ENCODE data around the gene SEZ6.

SEZ6 gene

DNA sequence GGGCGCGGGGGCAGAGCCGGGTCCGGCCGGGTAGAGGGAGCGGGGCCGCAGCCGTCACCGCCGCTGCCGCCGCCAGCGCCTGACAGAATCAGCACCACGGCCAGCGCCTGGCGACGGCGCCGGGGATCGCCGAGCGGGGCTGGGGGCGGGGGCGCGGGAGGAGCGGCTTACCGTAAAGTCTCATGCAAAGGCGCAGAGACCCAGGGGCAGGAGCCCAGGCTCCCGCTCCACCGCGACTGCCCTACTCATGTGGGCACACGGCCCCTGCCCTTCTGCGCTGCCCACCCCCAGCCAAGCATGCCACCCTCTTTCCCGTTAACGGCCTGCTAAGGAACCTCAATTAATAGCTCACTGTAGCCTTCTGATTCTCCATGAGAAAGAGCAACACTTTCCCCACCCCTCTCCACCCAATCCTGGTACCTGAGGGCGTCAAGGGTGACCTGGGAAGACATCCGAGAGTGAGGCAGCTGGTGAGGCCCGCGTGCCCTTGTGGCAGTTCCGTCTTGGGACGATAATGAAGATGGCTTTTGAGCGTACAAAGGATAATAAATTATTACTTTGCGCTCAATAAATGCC lies at the start of gene SEZ6:
Gene SEZ6, minus strand, starts transcription at position 98 of the 576 bp plus-strand sequence. CDS start 164 bp downstream, outside the sequence.
- no peak within 1 kb of the TSS for H3K4me3 Mint-ChIP-seq
- DNase-seq (ENCODE audit: low spot score in 2 of 2) = peak; percentile 58 to 78
- H3K4me1 Mint-ChIP-seq = no peaks in the 10 kb centered on the region
- no peaks in the 10 kb centered on the region for H3K36me3 Mint-ChIP-seq
- no peak within 1 kb of the TSS for H3K27ac Mint-ChIP-seq
- peak; percentile 62 for ATAC-seq
- H3K9me3 Mint-ChIP-seq = no peaks in the 10 kb centered on the region

DNA sequence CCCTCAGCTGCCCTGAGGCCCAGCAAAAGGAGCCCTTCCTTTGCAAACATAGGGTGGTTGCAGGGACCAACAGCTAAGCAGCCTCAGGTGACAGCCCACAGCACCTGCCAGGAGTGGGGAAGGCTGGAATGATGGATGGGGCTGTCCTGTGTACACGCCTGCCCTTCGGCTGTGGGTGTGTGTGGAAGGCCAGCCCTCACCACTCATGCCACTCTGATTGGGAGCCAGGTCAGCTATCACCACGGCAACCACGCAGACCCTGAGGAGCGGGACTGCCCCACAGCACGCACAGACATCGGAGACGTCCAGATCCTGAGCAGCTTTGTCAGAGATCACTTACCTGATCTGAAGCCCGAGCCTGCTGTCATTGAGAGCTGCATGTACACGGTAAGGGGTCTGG lies 49.0 kb upstream of the SEZ6 start:
- Mint-ChIP-seq H3K4me1 (peaks cover under 1% of the 10 kb centered on the region), H3K27ac (no peak overlapping the region), H3K9me3 (no peaks in the 10 kb centered on the region)

GRCh38 chr17:29051731-29052130 lies 45.9 kb upstream of the SEZ6 start:
- H3K4me1 Mint-ChIP-seq = peaks cover 9% of the 10 kb centered on the region
- ATAC-seq = no peak
- peak overlapping the region; percentile 60 for H3K27ac Mint-ChIP-seq
- H3K9me3 Mint-ChIP-seq = no peaks in the 10 kb centered on the region
- no peak overlapping the region for H3K4me3 Mint-ChIP-seq
- H3K36me3 Mint-ChIP-seq = no peaks in the 10 kb centered on the region
- DNase-seq (ENCODE audit: low spot score in 2 of 2) = no peak

More for the DNA sequence above, 49.0 kb upstream of the SEZ6 start:
- DNase-seq (ENCODE audit: low spot score in 2 of 2) (no peak), ATAC-seq (no peak)
- Mint-ChIP-seq H3K36me3 (no peaks in the 10 kb centered on the region), H3K4me3 (no peak overlapping the region)

GRCh38 chr17:29051194-29051593 lies 45.4 kb upstream of the SEZ6 start:
- H3K4me3 Mint-ChIP-seq = no peak overlapping the region
- H3K27ac Mint-ChIP-seq = no peak overlapping the region
- no peak for DNase-seq (ENCODE audit: low spot score in 2 of 2)
- H3K36me3 Mint-ChIP-seq = no peaks in the 10 kb centered on the region
- ATAC-seq = no peak
- peaks cover 9% of the 10 kb centered on the region for H3K4me1 Mint-ChIP-seq
- H3K9me3 Mint-ChIP-seq = no peaks in the 10 kb centered on the region

DNA sequence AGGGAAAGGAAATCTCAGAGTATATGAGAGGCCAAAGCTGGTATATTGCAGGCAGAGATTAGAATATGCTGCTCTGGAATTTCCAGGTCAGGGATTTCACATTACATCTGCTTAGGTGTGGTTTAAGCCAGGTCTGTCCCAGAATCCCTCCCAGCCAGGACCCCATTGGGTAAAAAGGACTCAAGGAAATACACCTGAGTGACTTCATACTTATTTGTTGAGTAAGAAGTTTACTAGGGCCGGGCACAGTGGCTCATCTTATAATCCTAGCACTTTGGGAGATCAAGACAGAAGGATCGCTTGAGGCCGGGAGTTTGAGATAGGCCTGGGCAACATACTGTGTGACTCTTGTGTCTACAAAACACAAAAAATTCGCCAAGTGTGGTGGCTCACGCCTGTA lies 44.3 kb upstream of the SEZ6 start:
- Mint-ChIP-seq H3K4me1 (peaks cover 9% of the 10 kb centered on the region), H3K27ac (no peak overlapping the region), H3K4me3 (no peak overlapping the region), H3K9me3 (no peaks in the 10 kb centered on the region), H3K36me3 (no peaks in the 10 kb centered on the region)
- no peak for ATAC-seq
- no peak for DNase-seq (ENCODE audit: low spot score in 2 of 2)

DNA sequence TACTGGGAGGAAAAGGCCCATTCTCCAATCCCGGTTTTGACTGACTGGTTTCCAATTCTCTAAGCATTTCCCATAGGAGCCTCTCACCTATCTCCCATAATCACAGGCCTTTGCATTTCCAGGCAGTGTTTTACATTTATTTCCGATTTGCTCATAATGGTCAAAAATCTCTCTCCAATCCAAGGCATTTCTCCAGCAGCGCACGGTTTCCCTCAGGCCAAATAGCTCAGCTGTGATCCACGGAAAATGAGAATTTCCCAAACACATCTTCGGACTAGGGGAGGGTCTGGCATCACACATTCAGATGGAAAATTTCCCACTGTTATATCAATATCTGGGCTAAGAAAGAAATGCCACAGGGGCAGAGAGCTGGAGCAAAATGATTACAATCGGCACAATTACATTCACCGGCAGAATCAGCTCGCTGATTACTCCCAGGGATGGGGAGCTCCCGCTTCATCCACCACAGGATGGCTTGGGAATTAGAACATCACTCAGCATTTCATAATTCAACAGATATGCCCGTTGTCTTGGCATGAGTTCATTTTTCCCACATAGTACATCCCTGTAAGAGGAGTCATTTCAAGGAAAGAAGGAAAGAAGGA lies 43.8 kb upstream of the SEZ6 start:
- Mint-ChIP-seq H3K4me3 (no peak overlapping the region), H3K27ac (no peak overlapping the region), H3K36me3 (no peaks in the 10 kb centered on the region), H3K9me3 (no peaks in the 10 kb centered on the region), H3K4me1 (peaks cover 9% of the 10 kb centered on the region)
- DNase-seq (ENCODE audit: low spot score in 2 of 2) (no peak), ATAC-seq (no peak)

GRCh38 chr17:29048440-29049368 lies 42.9 kb upstream of the SEZ6 start:
- Mint-ChIP-seq H3K4me3 (no peak overlapping the region), H3K4me1 (peaks cover 9% of the 10 kb centered on the region), H3K27ac (no peak overlapping the region), H3K36me3 (no peaks in the 10 kb centered on the region), H3K9me3 (no peaks in the 10 kb centered on the region)
- no peak for DNase-seq (ENCODE audit: low spot score in 2 of 2)
- ATAC-seq = peak; percentile 46

- Mint-ChIP-seq H3K9me3 (no peaks in the 10 kb centered on the region), H3K4me3 (no peak overlapping the region), H3K27ac (no peak overlapping the region), H3K4me1 (peaks cover 17% of the 10 kb centered on the region), H3K36me3 (no peaks in the 10 kb centered on the region)
- no peak for ATAC-seq
- no peak for DNase-seq (ENCODE audit: low spot score in 2 of 2)
Observed at GRCh38 chr17:29046473-29046839, 40.6 kb upstream of the SEZ6 start.

- Mint-ChIP-seq H3K27ac (no peak overlapping the region), H3K4me1 (peaks cover 17% of the 10 kb centered on the region), H3K4me3 (no peak overlapping the region), H3K9me3 (no peaks in the 10 kb centered on the region), H3K36me3 (no peaks in the 10 kb centered on the region)
- DNase-seq (ENCODE audit: low spot score in 2 of 2) = no peak
- no peak for ATAC-seq
Observed at GRCh38 chr17:29045734-29046472, 40.1 kb upstream of the SEZ6 start.

DNA sequence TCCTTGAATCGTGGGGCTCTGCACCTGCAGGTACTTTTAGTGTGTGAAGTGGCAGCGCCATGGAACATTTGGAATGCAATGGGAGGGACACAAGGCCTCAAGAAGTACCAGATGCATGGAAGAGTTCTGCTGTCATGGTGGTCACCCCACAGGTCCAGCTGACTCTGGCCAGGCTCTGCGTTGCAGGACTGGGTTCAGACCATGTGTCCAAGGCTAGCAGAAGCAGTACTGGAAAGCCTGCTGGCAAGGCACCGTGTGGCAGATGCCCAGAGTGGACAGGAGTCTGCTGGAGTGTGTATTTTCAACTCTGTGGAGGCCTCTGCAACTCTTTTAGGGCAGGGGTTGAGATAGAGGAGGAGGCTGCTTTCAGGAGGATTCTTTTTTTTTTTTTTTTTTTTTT lies 39.2 kb upstream of the SEZ6 start:
- Mint-ChIP-seq H3K4me1 (peaks cover 17% of the 10 kb centered on the region), H3K4me3 (no peak overlapping the region), H3K27ac (no peak overlapping the region), H3K9me3 (no peaks in the 10 kb centered on the region), H3K36me3 (no peaks in the 10 kb centered on the region)
- no peak for DNase-seq (ENCODE audit: low spot score in 2 of 2)
- ATAC-seq = no peak

GRCh38 chr17:29043539-29044145 lies 37.8 kb upstream of the SEZ6 start:
- Mint-ChIP-seq H3K36me3 (no peaks in the 10 kb centered on the region), H3K27ac (no peak overlapping the region), H3K4me3 (no peak overlapping the region), H3K9me3 (no peaks in the 10 kb centered on the region), H3K4me1 (peaks cover 16% of the 10 kb centered on the region)
- ATAC-seq (no peak), DNase-seq (ENCODE audit: low spot score in 2 of 2) (no peak)

GRCh38 chr17:29042679-29043538 lies 37.1 kb upstream of the SEZ6 start, which contains the start of gene PIPOX:
TSS of gene PIPOX (plus strand) at chr17:29043141. CDS start at chr17:29043226, 85 bp downstream.
- DNase-seq (ENCODE audit: low spot score in 2 of 2) = no peak
- ATAC-seq = no peak
- H3K36me3 Mint-ChIP-seq = no peaks in the 10 kb centered on the region
- peaks cover 8% of the 10 kb centered on the region for H3K4me1 Mint-ChIP-seq
- no peaks in the 10 kb centered on the region for H3K9me3 Mint-ChIP-seq
- no peak within 1 kb of the TSS for H3K4me3 Mint-ChIP-seq
- H3K27ac Mint-ChIP-seq = no peak within 1 kb of the TSS

DNA sequence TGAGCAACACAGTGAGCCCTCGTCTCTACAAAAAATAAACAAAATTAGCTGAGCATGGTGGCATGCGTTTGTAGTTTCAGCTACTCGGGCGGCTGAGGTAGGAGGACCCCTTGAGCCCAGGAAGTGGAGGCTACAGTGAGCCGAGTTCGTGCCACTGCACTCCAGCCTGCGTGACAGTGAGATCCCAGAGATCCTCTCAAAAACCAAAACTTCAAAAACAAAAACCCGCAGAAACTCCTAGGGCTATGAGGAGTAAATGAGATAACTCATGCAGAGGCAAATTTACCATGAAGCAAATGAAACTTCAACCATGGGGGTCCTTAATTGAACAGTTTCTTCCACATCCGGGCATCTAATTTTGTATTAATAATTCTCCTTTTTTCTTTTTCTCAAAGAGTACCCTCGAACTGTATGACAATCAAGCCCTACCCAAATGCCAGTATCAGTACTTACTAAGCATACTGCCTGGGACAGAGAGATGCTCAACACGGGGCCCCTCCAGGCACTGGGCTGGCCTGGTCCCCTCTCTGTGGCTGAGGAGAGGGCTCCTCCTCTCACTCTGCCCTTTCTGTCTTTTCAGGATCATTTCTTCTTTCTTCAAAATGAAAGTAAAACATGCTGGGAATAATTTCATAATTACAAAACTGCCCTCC lies 36.3 kb upstream of the SEZ6 start:
- Mint-ChIP-seq H3K36me3 (no peaks in the 10 kb centered on the region), H3K4me1 (peaks cover 8% of the 10 kb centered on the region), H3K27ac (no peak overlapping the region), H3K4me3 (no peak overlapping the region), H3K9me3 (no peaks in the 10 kb centered on the region)
- no peak for ATAC-seq
- no peak for DNase-seq (ENCODE audit: low spot score in 2 of 2)

DNA sequence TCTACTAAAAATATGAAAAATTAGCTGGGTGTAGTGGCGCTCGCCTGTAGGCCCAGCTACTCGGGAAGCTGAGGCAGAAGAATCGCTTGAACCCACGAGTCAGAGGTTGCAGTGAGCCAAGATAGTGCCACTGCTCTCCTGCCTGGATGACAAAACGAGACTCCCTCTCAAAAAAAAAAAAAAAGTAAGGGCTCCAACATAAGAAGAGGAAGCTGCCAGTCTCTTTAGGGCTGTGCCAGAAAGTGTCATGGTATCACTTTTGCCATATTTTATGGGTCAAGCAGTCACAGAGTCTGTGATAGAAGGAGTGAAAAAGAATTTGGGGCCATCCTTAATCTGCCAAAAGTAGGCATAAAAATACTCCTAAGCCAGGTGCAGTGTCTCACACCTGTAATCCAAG lies 35.7 kb upstream of the SEZ6 start:
- H3K27ac Mint-ChIP-seq = no peak overlapping the region

More for the DNA sequence above, 35.7 kb upstream of the SEZ6 start:
- Mint-ChIP-seq H3K36me3 (no peaks in the 10 kb centered on the region), H3K4me1 (peaks cover 8% of the 10 kb centered on the region), H3K4me3 (no peak overlapping the region), H3K9me3 (no peaks in the 10 kb centered on the region)
- ATAC-seq (no peak), DNase-seq (ENCODE audit: low spot score in 2 of 2) (no peak)

Data from stimulated activated effector memory CD8-positive, alpha-beta T cell treated with anti-CD3 and anti-CD28 coated beads, Interleukin-12 subunit alpha, Interleukin-12 subunit beta, amount 100 ng/mL, for 72 hours (primary cell).